ENCODE data around the gene SH3RF3.
A peak's percentile ranks its signal among the peaks of the same experiment; 100 is the strongest.

Gene SH3RF3

GRCh38 chr2:109139865-109140396 is 10.9 kb downstream of the SH3RF3 start:
- DNase-seq: no peak

- DNase-seq: no peak
These were observed 12.1 kb downstream of the SH3RF3 start for GRCh38 chr2:109141006-109141600.

GRCh38 chr2:109141727-109142283 is 12.8 kb downstream of the SH3RF3 start:
- DNase-seq: no peak

- DNase-seq: no peak
These were observed 13.6 kb downstream of the SH3RF3 start for GRCh38 chr2:109142416-109143210.

- no peak for DNase-seq
These were observed 14.5 kb downstream of the SH3RF3 start for GRCh38 chr2:109143214-109144187.

- DNase-seq: no peak
These were observed 15.3 kb downstream of the SH3RF3 start for GRCh38 chr2:109144271-109144670.

- no peak for DNase-seq
These were observed 15.7 kb downstream of the SH3RF3 start for GRCh38 chr2:109144721-109145120.

GRCh38 chr2:109145286-109145685 is 16.3 kb downstream of the SH3RF3 start:
- DNase-seq: no peak

- no peak for DNase-seq
These were observed 18.4 kb downstream of the SH3RF3 start for GRCh38 chr2:109147405-109147804.

- no peak for DNase-seq
These were observed 19.2 kb downstream of the SH3RF3 start for GRCh38 chr2:109148117-109148746.

- no peak for DNase-seq
These were observed 20.1 kb downstream of the SH3RF3 start for GRCh38 chr2:109148991-109149645.

- DNase-seq: no peak
These were observed 21.6 kb downstream of the SH3RF3 start for GRCh38 chr2:109150559-109150958.

- no peak for DNase-seq
These were observed 22.5 kb downstream of the SH3RF3 start for GRCh38 chr2:109151519-109151918.

- DNase-seq: no peak
These were observed 24.2 kb downstream of the SH3RF3 start for GRCh38 chr2:109153005-109153784.

- no peak for DNase-seq
These were observed 24.8 kb downstream of the SH3RF3 start for GRCh38 chr2:109153807-109154206.

GRCh38 chr2:109154226-109154625 is 25.2 kb downstream of the SH3RF3 start:
- no peak for DNase-seq

- no peak for DNase-seq
These were observed 26.8 kb downstream of the SH3RF3 start for GRCh38 chr2:109155553-109156451.

GRCh38 chr2:109157563-109158105 is 28.6 kb downstream of the SH3RF3 start:
- DNase-seq: peak; percentile 11 to 76

- no peak for DNase-seq
These were observed 29.2 kb downstream of the SH3RF3 start for GRCh38 chr2:109158237-109158636.

Measured in NCI-H524 (cell line).